ENCODE results near the gene PNMA1.
A peak's percentile ranks its signal among the peaks of the same experiment; 100 is the strongest.

PNMA1 gene

GRCh38 chr14:73755434-73756014 lies 41.3 kb upstream of the PNMA1 start:
- no peak overlapping the region for H3K18ac ChIP-seq (ENCODE audit: low read length)
- no CpG with 5 or more reads among the region's 5 CpGs for WGBS (ENCODE audit: extremely low coverage, insufficient coverage, low lambda C conversion rate)

GRCh38 chr14:73754911-73755360 lies 40.8 kb upstream of the PNMA1 start:
- H2BK15ac ChIP-seq (replicated peaks; ENCODE audit: low read depth) = no peak overlapping the region
- H3K18ac ChIP-seq (ENCODE audit: low read length) = no peak overlapping the region
- H3K4me1 ChIP-seq (ENCODE audit: control insufficient read depth, low read depth, low read length) = peaks cover 18% of the 10 kb centered on the region
- WGBS (ENCODE audit: extremely low coverage, insufficient coverage, low lambda C conversion rate) = no CpG with 5 or more reads among the region's 8 CpGs
- no peak overlapping the region for H4K8ac ChIP-seq (ENCODE audit: low read depth, low read length)
- no peak overlapping the region for H3K4me2 ChIP-seq (ENCODE audit: low read length)
- no peak overlapping the region for H3K27ac ChIP-seq (ENCODE audit: low read depth, low read length)
- peak overlapping the region; percentile 43 for H3K56ac ChIP-seq (ENCODE audit: low read length)
- no peaks in the 10 kb centered on the region for H3K27me3 ChIP-seq (ENCODE audit: insufficient read depth, low read length, poor library complexity)
- H2BK120ac ChIP-seq (ENCODE audit: low read depth, low read length) = no peak overlapping the region
- peak overlapping the region; percentile 39 for H3K9ac ChIP-seq (ENCODE audit: low read length)
- H3K36me3 ChIP-seq (ENCODE audit: control insufficient read depth, insufficient read depth, low read length) = no peaks in the 10 kb centered on the region
- no peak overlapping the region for H2BK5ac ChIP-seq (ENCODE audit: low read length)
- H3K79me2 ChIP-seq (ENCODE audit: control insufficient read depth, insufficient read depth, low read length) = peaks cover 41% of the 10 kb centered on the region
- H2AK5ac ChIP-seq (ENCODE audit: low read length) = no peak overlapping the region
- peaks cover 45% of the 10 kb centered on the region for H3K79me1 ChIP-seq (ENCODE audit: low read length)
- H3K4ac ChIP-seq (ENCODE audit: low read depth, low read length) = no peak overlapping the region
- no peak overlapping the region for H4K5ac ChIP-seq (ENCODE audit: low read length)
- DNase-seq = no peak
- no peak overlapping the region for H3K4me3 ChIP-seq (ENCODE audit: low read length)
- no peak overlapping the region for H3K23ac ChIP-seq (ENCODE audit: low read length)

More at GRCh38 chr14:73755434-73756014, 41.3 kb upstream of the PNMA1 start:
- H3K9ac ChIP-seq (ENCODE audit: low read length) = peak overlapping the region; percentile 22
- peaks cover 14% of the 10 kb centered on the region for H3K4me1 ChIP-seq (ENCODE audit: control insufficient read depth, low read depth, low read length)
- H2BK15ac ChIP-seq (replicated peaks; ENCODE audit: low read depth) = no peak overlapping the region
- no peak overlapping the region for H3K56ac ChIP-seq (ENCODE audit: low read length)
- H3K4me2 ChIP-seq (ENCODE audit: low read length) = no peak overlapping the region
- peaks cover 43% of the 10 kb centered on the region for H3K79me1 ChIP-seq (ENCODE audit: low read length)
- H3K79me2 ChIP-seq (ENCODE audit: control insufficient read depth, insufficient read depth, low read length) = peaks cover 41% of the 10 kb centered on the region
- no peak overlapping the region for H2AK5ac ChIP-seq (ENCODE audit: low read length)
- no peak overlapping the region for H2BK5ac ChIP-seq (ENCODE audit: low read length)
- no peak overlapping the region for H3K27ac ChIP-seq (ENCODE audit: low read depth, low read length)
- H3K4ac ChIP-seq (ENCODE audit: low read depth, low read length) = no peak overlapping the region
- no peak for DNase-seq
- H4K5ac ChIP-seq (ENCODE audit: low read length) = no peak overlapping the region
- no peak overlapping the region for H3K4me3 ChIP-seq (ENCODE audit: low read length)
- no peak overlapping the region for H2BK120ac ChIP-seq (ENCODE audit: low read depth, low read length)
- no peaks in the 10 kb centered on the region for H3K27me3 ChIP-seq (ENCODE audit: insufficient read depth, low read length, poor library complexity)
- no peak overlapping the region for H4K8ac ChIP-seq (ENCODE audit: low read depth, low read length)
- H3K36me3 ChIP-seq (ENCODE audit: control insufficient read depth, insufficient read depth, low read length) = no peaks in the 10 kb centered on the region
- H3K23ac ChIP-seq (ENCODE audit: low read length) = no peak overlapping the region

GRCh38 chr14:73753887-73754795 lies 40.0 kb upstream of the PNMA1 start:
- Histone ChIP-seq H3K9ac (ENCODE audit: low read length) (peak overlapping the region; percentile 20), H3K27me3 (ENCODE audit: insufficient read depth, low read length, poor library complexity) (no peaks in the 10 kb centered on the region), H3K27ac (ENCODE audit: low read depth, low read length) (no peak overlapping the region), H3K79me1 (ENCODE audit: low read length) (peaks cover 45% of the 10 kb centered on the region), H3K4ac (ENCODE audit: low read depth, low read length) (no peak overlapping the region), H3K4me1 (ENCODE audit: control insufficient read depth, low read depth, low read length) (peaks cover 21% of the 10 kb centered on the region), H3K36me3 (ENCODE audit: control insufficient read depth, insufficient read depth, low read length) (no peaks in the 10 kb centered on the region), H2BK120ac (ENCODE audit: low read depth, low read length) (no peak overlapping the region), H3K4me2 (ENCODE audit: low read length) (no peak overlapping the region), H4K8ac (ENCODE audit: low read depth, low read length) (no peak overlapping the region), H3K79me2 (ENCODE audit: control insufficient read depth, insufficient read depth, low read length) (peaks cover 44% of the 10 kb centered on the region), H2BK5ac (ENCODE audit: low read length) (no peak overlapping the region), H3K4me3 (ENCODE audit: low read length) (no peak overlapping the region), H3K18ac (ENCODE audit: low read length) (no peak overlapping the region), H3K23ac (ENCODE audit: low read length) (no peak overlapping the region), H4K5ac (ENCODE audit: low read length) (no peak overlapping the region), H2BK15ac (replicated peaks; ENCODE audit: low read depth) (no peak overlapping the region), H3K56ac (ENCODE audit: low read length) (peak overlapping the region; percentile 52), H2AK5ac (ENCODE audit: low read length) (no peak overlapping the region)
- no peak for DNase-seq
- WGBS (ENCODE audit: extremely low coverage, insufficient coverage, low lambda C conversion rate) = no CpG with 5 or more reads among the region's 14 CpGs

- Histone ChIP-seq H3K4me1 (ENCODE audit: control insufficient read depth, low read depth, low read length) (peaks cover 21% of the 10 kb centered on the region), H2BK120ac (ENCODE audit: low read depth, low read length) (no peak overlapping the region), H3K18ac (ENCODE audit: low read length) (no peak overlapping the region), H4K5ac (ENCODE audit: low read length) (no peak overlapping the region), H3K27me3 (ENCODE audit: insufficient read depth, low read length, poor library complexity) (no peaks in the 10 kb centered on the region), H3K4me3 (ENCODE audit: low read length) (no peak overlapping the region), H3K56ac (ENCODE audit: low read length) (peak overlapping the region; percentile 52), H3K36me3 (ENCODE audit: control insufficient read depth, insufficient read depth, low read length) (no peaks in the 10 kb centered on the region), H2BK15ac (replicated peaks; ENCODE audit: low read depth) (no peak overlapping the region), H2AK5ac (ENCODE audit: low read length) (no peak overlapping the region), H3K23ac (ENCODE audit: low read length) (no peak overlapping the region), H3K4me2 (ENCODE audit: low read length) (no peak overlapping the region), H3K4ac (ENCODE audit: low read depth, low read length) (no peak overlapping the region), H3K9ac (ENCODE audit: low read length) (no peak overlapping the region), H3K79me2 (ENCODE audit: control insufficient read depth, insufficient read depth, low read length) (peaks cover 44% of the 10 kb centered on the region), H4K8ac (ENCODE audit: low read depth, low read length) (no peak overlapping the region), H2BK5ac (ENCODE audit: low read length) (no peak overlapping the region), H3K27ac (ENCODE audit: low read depth, low read length) (peak overlapping the region; percentile 8), H3K79me1 (ENCODE audit: low read length) (peaks cover 45% of the 10 kb centered on the region)
- DNase-seq = peak; percentile 54
- WGBS (ENCODE audit: extremely low coverage, insufficient coverage, low lambda C conversion rate) = no CpG with 5 or more reads among the region's 9 CpGs
These were observed 39.1 kb upstream of the PNMA1 start for GRCh38 chr14:73753124-73753886.

- Histone ChIP-seq H2BK15ac (replicated peaks; ENCODE audit: low read depth) (no peak overlapping the region), H2BK5ac (ENCODE audit: low read length) (no peak overlapping the region), H2AK5ac (ENCODE audit: low read length) (no peak overlapping the region), H3K79me2 (ENCODE audit: control insufficient read depth, insufficient read depth, low read length) (peaks cover 39% of the 10 kb centered on the region), H2BK120ac (ENCODE audit: low read depth, low read length) (no peak overlapping the region), H3K27me3 (ENCODE audit: insufficient read depth, low read length, poor library complexity) (no peaks in the 10 kb centered on the region), H3K18ac (ENCODE audit: low read length) (no peak overlapping the region), H3K27ac (ENCODE audit: low read depth, low read length) (no peak overlapping the region), H3K4ac (ENCODE audit: low read depth, low read length) (no peak overlapping the region), H3K56ac (ENCODE audit: low read length) (no peak overlapping the region), H4K8ac (ENCODE audit: low read depth, low read length) (no peak overlapping the region), H3K4me1 (ENCODE audit: control insufficient read depth, low read depth, low read length) (peaks cover 22% of the 10 kb centered on the region), H4K5ac (ENCODE audit: low read length) (no peak overlapping the region), H3K36me3 (ENCODE audit: control insufficient read depth, insufficient read depth, low read length) (no peaks in the 10 kb centered on the region), H3K79me1 (ENCODE audit: low read length) (peaks cover 42% of the 10 kb centered on the region), H3K9ac (ENCODE audit: low read length) (no peak overlapping the region), H3K23ac (ENCODE audit: low read length) (no peak overlapping the region), H3K4me2 (ENCODE audit: low read length) (no peak overlapping the region), H3K4me3 (ENCODE audit: low read length) (no peak overlapping the region)
- peak; percentile 72 for DNase-seq
- no CpG with 5 or more reads among the region's 7 CpGs for WGBS (ENCODE audit: extremely low coverage, insufficient coverage, low lambda C conversion rate)
These were observed 38.3 kb upstream of the PNMA1 start for GRCh38 chr14:73752297-73752992.
